GM12874 (cell line): ENCODE results near the gene CD247.

Experiments
- TF ChIP-seq, protein P1 (sequence below): IDR thresholded peaks from 2 replicates; pipeline ENCODE4 v1.5.1; 2011; ENCODE audit warnings: low read depth, mild to moderate bottlenecking, control low read depth, low read length, moderate library complexity; ENCODE audit not compliant: insufficient read depth

Gene CD247

DNA sequence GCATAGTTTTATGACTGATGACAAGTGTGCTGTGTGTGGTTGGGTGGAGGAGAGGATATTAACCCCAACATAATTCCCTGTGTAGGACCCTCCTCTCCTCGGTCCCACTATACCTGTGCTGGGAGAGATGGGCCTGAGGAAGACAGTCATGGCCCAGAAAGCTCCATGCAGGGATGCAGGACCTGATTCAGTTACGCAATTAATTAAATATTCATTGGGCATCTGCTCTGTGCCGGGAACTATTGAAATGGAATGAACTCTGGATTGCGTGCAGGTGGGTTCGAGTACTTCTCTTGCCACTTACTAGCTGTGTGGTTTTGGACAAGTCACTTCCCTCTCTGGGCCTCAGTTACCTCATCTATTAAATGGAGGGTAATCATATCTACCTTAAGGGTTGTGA, 74.6 kb downstream of the CD247 start:
- TF ChIP-seq, protein P1, sequence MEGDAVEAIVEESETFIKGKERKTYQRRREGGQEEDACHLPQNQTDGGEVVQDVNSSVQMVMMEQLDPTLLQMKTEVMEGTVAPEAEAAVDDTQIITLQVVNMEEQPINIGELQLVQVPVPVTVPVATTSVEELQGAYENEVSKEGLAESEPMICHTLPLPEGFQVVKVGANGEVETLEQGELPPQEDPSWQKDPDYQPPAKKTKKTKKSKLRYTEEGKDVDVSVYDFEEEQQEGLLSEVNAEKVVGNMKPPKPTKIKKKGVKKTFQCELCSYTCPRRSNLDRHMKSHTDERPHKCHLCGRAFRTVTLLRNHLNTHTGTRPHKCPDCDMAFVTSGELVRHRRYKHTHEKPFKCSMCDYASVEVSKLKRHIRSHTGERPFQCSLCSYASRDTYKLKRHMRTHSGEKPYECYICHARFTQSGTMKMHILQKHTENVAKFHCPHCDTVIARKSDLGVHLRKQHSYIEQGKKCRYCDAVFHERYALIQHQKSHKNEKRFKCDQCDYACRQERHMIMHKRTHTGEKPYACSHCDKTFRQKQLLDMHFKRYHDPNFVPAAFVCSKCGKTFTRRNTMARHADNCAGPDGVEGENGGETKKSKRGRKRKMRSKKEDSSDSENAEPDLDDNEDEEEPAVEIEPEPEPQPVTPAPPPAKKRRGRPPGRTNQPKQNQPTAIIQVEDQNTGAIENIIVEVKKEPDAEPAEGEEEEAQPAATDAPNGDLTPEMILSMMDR: no peak

DNA sequence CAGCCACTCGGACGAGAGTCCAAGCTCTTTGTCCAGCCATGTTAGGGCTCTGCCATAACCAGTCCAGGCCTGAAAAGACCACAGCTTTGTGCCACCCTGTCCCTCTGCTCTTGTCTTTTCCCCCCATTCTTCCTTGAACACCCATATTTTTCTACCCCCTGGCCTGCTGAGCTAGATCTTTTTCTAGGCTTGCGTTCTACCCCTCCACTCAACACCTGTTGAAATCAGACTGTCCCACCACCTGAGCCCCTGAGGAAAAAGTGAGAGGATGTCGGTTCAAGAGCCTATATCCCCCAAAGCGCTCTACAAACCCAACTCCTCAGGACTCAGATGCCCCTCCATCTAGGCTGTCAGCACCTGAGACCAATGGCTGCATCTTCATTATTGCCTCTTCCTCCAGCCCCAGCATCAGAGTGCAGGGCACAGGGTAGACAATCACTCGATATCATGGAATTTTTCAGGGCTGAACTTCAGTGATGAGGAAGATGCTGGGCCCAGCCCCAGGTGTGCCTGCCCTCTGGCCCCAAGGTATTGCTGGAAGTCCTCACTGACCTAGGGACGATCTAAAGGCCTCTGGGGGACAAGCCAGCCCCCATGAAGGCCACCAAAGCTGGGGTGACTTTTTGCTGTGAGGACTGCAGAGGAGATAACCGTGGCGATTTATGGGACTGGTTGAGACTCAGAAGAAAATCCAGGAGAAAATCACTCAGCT, 75.3 kb downstream of the CD247 start:
- TF ChIP-seq, protein P1: no peak

DNA sequence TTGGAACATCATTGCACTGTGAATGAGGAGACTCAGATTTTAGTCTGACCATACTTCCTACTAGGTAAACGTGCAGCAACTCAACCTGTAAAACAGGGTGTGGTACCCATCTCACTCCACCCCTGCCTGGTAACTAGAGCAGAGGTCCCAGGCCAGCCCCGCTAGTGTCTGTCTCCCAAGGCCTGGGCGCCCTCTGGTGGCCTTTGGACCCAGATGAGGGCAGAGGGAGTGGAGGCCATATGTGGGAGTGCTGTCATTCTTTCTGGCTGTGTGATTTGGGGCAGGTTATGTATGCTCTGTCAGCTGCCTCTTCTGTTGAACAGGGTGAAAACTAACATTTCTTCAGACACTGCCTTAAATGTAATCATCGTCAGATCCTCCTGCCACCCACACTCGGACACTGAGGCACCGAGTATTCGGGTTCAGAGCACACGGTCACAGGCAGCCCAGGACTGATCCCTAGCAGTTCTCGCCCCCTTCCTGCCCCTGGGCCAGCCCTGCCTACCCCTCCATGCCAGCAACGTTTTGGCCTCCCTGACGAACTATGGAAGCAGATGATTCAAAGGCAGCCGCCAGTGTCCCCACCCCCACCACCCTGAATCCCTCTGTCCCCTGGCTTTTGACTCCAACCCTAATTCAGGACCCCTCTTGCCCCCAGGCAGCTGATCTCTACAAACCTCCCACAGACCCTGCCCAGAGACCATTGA, 76.0 kb downstream of the CD247 start:
- TF ChIP-seq, protein P1: peak; percentile 89

DNA sequence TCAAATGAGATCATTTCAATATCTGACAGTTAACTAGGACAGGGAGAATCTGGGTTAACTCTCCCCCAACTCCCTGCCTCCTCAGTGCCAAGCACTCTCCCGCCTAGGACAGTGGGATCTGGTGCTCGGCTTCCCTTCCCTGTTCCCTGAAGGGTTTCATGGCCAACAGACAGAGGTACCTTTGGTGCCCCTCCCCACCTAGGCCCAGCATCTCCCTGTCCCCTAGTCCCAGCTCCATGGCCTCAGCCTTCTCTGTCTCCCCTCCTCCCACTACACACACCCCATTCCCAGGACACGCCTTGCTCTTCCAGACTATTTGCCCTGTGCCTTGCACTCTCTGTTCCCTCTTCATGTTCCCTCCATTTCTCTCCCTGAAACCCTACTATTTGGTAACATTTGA, 77.1 kb downstream of the CD247 start:
- TF ChIP-seq, protein P1: no peak

DNA sequence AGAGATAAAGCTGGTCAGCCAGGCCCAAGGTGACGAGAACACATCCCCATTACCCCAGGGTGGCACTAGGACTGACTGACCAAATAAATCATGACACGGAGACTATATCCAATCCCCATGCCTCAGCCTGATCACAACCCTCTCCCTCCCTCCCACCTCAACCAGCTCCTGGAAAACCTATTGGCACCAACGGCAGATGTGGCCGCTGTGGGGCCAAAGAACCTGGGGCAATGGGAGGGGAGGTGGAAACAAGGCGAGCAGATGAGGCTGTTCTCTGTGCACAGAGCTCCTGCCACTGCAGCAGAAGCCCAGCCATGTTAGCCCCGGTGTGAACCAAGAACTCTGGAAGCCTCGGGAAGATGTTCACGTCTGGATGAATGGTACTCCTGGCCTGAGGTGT, 77.6 kb downstream of the CD247 start:
- TF ChIP-seq, protein P1: no peak

DNA sequence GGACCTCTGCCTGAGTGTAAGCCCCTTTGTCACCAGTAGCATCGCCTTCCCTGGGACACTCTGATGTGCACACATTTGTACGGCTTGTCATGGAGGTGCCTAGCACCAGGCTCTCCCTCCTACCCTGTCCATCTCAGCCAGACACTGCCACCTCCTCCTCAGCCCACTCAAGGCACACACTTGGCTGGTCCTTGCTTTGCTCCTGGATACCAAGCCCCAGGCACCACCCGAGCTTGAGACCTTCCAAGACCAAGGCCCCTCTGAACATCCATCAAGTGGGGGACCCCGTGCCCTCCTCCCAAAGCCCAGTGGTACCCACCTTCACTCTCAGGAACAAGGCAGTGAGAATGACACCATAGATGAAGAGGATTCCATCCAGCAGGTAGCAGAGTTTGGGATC, 78.0 kb downstream of the CD247 start:
- TF ChIP-seq, protein P1: no peak

DNA sequence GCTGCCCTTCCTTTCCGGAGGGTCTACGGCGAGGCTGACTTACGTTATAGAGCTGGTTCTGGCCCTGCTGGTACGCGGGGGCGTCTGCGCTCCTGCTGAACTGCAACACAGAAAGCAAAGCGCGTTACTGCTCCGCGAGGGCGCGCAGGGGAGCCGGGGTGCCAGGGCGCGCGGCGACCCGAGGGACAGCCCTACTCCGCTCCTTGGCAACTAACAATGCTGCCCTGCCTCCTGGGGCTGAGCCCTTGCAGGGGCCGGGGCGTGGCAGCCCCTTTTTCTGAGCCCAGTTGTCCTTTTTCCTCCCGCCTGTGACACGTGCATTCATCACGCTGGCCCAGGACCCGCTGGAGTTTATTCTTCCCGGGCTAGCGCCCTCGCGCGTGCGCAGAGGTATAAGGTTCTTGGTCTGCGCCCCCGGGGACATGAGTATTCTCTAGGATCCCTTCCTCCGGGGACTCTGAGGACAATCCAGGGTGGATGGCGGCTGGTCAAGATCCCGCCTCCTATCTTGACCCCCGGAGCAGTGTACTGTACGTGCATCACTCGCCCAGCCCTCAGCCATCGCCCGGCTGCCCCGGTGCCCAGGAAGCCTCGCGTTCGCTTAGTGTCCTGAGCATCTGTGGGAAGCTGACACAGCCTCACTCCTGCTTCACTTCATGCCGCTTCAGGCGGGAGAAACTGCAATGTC, 78.9 kb downstream of the CD247 start:
- TF ChIP-seq, protein P1: no peak; the same call in 1 of the 2 replicates
